Ureter (tissue), 1 donor: Measurements from ENCODE around the gene RAET1L. TPM values are rescaled to one million over a fixed set of nuclear protein-coding genes. Genes with fewer than 3 reads are reported as not detected.
"Not testable (repeated sequence)": the region's sequence is repeated elsewhere in the genome, so short reads cannot be mapped to it uniquely, and the experiment has no call there.

Source experiments
- DNase-seq: peaks from one replicate; pipeline ENCODE4 v3.0.0-alpha.2; 2020; ENCODE audit warnings: low spot score
- total RNA-seq: library from RNA; stranded (reverse); gene quantifications from one replicate; pipeline ENCODE4 v1.2.4, GENCODE V29; 2023
- donor health status: DM: yes; HTN: yes; CAD: no.

The RAET1L gene
- total RNA-seq, 1 donor from 2014 or later: not detected

DNA sequence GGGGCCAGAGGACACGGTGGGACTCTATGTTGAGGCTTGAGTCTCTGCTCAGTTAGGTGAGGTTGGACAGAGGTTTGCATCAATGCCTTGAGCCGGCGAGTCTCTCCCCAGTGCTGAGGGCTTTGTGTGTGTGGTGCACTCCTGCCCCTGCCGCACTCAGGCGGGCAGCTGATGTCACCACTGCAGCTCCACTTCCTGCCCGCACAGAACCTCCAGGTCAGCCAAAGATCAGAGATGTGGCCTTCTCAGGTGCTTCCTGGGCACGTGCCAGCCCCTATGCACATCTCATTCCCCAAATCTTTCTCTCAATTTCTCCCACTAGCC lies 33.9 kb downstream of the RAET1L start:
- not testable (repeated sequence) for DNase-seq

DNA sequence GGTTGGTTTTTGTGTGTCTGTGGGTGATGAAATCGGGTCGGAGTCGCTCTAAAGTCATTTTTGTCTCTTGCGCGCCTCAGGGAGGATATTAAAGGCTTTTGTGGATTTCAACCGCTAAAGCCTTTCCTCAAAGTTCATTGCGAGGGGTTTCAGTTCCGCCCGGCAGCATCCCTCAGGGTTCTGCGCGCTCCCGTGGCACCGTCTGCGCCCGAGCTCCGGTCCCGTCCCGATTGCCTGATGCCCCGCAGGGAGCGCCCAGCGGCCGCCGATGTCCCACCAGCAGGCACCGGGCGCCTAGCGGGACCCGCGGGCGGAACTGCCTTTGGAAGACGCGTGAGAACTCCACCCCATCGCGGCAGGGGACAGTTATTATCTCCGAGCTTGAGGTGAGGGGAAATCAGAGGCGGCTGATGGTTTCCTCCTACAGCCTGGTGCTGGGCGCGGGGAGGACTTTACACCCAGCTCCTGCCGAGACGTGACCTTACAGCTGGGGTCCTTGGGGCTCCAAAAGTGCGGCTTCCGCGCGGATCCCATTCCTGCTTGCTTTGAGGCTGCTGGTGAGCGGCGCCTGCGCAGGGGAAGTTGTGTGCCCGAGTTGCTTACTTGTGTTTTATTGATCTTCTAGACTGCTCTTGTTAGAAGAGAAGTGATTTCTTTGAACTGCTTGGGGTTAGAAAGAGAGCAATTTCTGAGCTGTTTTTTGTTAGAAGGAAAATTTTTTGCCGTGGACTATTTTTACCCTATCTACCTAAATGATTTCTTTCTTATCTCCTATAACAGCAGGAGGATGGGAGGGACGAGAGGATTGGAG lies 34.5 kb downstream of the RAET1L start:
- DNase-seq: no peak

- DNase-seq: no peak
Observed at GRCh38 chr6:149990212-149990660, 35.1 kb downstream of the RAET1L start.

DNA sequence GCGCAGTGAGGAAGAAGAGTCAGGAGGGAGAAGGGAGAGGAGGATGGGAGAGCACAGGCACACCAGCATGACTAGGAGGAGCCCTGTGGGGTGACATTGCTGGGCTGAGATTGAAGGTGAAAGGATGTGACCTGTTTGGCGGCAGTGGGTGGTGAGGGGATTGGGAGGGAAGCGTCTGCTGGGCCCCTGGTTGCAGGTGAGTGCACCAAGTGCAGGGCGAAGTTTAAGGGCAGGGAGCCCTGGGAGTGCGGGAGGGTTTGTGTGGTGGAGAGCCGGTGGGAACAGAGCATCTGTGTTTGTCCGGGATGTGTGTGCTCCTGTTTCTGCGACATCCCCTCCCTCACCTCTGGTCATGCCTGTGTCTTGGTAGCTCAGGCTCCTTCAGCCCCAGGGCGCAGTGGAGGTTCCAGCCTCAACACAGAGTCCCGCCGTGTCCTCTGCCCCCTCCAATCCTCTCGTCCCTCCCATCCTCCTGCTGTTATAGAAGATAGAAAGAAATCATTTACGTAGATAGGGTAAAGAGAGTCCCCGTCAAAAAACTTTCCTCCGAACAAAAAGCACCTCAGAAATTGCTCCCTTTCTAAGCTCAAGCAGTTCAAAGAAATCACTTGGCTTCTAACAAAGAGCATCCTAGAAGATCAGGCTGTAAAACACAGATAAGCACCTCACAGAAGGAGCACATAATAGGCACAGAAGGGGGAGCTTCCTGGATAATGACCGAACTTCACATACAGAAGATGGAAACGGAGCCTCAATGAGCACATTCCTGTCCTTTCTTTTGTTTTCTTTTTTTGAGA lies 36.6 kb downstream of the RAET1L start:
- no peak for DNase-seq

DNA sequence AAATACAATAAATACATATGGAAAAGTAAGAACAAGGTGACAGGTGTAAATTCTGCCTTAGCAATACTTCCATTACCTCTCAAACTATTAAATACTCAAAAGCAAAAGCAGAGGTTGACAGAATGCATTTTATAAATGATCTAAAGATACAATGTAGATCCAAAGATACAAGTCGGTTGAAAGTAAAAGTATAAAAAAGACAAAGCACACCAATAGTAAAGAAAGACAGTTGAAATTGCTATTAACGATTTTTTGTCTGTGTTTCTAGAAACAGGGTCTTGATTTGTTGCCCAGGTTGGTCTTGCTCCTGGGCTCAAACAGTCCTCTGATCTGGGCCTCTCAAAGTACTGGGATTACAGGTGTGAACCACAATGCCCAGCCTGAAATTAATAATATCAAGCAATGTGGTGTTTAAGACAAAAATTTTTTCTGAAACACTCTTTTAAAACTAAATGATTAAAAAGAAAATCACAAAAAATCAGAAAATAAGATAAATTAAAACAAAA lies 37.7 kb downstream of the RAET1L start:
- DNase-seq: no peak

- DNase-seq: peak; percentile 35
Observed at GRCh38 chr6:149985481-149985937, 39.8 kb downstream of the RAET1L start.

DNA sequence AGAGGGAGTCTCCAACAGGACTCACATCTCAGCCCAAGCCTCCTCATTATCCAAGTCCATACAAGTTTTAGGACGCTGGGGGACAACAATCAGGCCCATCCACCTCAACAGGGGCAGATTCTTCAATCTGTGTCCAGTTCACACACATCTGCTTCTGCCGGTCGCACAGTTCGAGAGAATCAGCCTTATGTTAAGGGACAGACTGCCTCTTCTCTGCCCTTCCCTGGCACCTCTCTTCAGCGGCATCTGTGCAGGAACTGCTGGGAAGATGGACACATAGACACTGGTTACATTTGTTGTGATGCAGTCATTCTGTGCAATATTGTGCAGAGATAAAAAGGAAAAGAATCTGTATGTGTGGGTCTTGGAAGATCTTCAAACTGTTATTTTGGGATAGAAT lies 40.6 kb downstream of the RAET1L start:
- peak; percentile 14 for DNase-seq

DNA sequence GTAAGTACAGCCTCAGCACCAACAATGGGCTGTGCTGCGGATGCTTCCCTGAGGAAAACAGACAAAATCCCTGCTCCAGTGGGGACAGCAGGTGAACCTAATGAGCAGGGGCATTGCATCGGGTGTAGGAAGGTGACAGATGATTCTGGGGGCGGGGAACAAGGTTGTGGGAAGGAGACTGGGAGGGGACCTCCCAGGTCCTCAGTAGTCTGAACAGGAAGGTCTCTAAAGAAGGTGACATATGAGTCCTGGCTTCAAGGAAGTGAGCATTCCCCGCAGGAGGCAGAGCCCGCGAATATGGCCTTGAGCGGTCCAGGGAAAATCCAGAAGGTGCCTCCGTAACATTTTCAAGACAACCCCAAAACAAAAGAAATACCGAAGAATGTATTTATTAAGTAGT lies 42.2 kb downstream of the RAET1L start:
- peak; percentile 14 for DNase-seq

GRCh38 chr6:149979293-149979692 lies 46.0 kb downstream of the RAET1L start:
- no peak for DNase-seq

DNA sequence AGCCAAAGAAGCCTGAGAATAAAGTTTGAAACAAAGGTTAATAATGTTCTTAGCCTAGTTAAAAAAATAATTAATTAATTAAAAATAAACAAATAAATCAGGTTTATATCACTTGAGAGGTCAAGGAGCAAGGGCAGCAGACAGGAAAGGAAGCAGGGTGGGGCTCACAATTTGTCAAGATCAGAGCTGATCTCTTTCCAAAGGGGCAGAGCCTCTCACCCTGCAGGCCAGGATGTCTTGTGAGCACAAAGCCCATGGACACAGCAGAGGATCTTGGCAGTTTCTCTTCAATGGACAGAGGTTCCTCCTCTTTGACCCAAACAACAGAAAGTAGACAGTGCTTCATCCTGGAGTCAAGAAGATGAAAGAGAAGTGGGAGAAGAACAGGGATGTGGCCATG lies 46.7 kb downstream of the RAET1L start:
- DNase-seq: no peak

DNA sequence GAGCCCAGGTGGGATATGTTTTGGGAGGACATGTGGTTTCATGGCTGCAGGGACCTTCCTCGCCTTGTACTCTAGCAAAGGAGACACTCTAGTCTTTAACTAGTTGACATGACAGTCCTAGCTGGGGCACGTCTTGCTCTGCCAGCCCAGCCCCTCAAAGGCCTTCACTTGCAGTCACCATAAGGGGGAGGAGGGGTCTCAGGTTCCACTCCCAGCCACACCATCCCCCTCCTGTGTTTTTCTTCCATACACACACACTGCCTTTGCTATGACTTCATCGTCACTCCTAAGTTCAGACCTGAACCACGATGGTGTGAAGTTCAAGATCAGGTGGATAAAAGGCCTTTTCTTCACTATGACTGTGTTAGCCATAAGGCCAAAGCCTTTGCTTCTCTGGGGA lies 48.1 kb downstream of the RAET1L start:
- DNase-seq: no peak

- no peak for DNase-seq
Observed at GRCh38 chr6:149975400-149975799, 49.9 kb downstream of the RAET1L start.

GRCh38 chr6:149974825-149975224 lies 50.5 kb downstream of the RAET1L start:
- no peak for DNase-seq

GRCh38 chr6:149974394-149974793 lies 50.9 kb downstream of the RAET1L start:
- not testable (repeated sequence) for DNase-seq

- no peak for DNase-seq
Observed at GRCh38 chr6:149969635-149970034, 55.7 kb downstream of the RAET1L start.

DNA sequence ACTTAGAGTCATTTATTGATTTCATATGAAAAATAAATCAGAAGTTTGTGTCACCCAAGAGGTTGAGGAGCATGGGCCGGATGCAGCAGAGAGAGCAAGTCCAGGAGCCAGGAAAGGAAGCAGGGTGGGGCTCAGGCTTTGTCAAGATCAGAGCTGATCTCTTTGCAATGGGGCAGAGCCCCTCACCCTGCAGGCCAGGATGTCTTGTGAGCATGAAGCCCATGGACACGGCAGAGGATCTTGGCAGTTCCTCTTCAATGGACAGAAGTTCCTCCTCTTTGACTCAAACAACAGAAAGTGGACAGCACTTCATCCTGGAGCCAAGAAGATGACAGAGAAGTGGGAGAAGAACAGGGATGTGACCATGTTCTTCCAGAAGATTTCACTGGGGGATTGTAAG lies 56.4 kb downstream of the RAET1L start:
- not testable (repeated sequence) for DNase-seq

Other genes starting within 250 kb of the RAET1L start
- 73.6 TPM for gene LRP11, start 161.2 kb downstream of the RAET1L start, total RNA-seq
- gene RAET1E, start 127.4 kb downstream of the RAET1L start, total RNA-seq: 5.5 TPM
- 5.2 TPM for gene RAET1G, start 102.4 kb downstream of the RAET1L start, total RNA-seq
- 3.0 TPM for gene ULBP2, start 83.5 kb downstream of the RAET1L start, total RNA-seq
- 2.5 TPM for gene ULBP1, start 61.6 kb downstream of the RAET1L start, total RNA-seq
- gene ULBP3, start 43.6 kb upstream of the RAET1L start, total RNA-seq: 4.5 TPM
- 0.52 TPM for gene PPP1R14C, start 117.5 kb upstream of the RAET1L start, total RNA-seq